IgD-negative memory B cell (primary cell): ENCODE data around the gene SYTL4. TPM values are rescaled to one million over a fixed set of nuclear protein-coding genes. Genes with fewer than 3 reads are reported as not detected.
A peak's percentile ranks its signal among the peaks of the same experiment; 100 is the strongest.
"Not testable (repeated sequence)": the region's sequence is repeated elsewhere in the genome, so short reads cannot be mapped to it uniquely, and the experiment has no call there.

Source experiments
- H3K27ac Mint-ChIP-seq, 3 donors: one replicate each; pipeline ENCODE4 v1.8.0; 2020 to 2022; ENCODE audit warnings: mild to moderate bottlenecking in 3 of 3, mixed read lengths in 3 of 3, moderate library complexity in 1 of 3
- H3K27me3 Mint-ChIP-seq: one replicate; pipeline ENCODE4 v1.8.0; 2021; ENCODE audit warnings: mixed read lengths
- H3K36me3 Mint-ChIP-seq: one replicate; pipeline ENCODE4 v1.8.0; 2020; ENCODE audit warnings: mild to moderate bottlenecking, mixed read lengths
- H3K4me1 Mint-ChIP-seq, 3 donors: one replicate each; pipeline ENCODE4 v1.8.0; 2020 to 2022; ENCODE audit warnings: mixed read lengths in 3 of 3, mild to moderate bottlenecking in 1 of 3
- H3K4me3 Mint-ChIP-seq, 4 donors: one replicate each; pipeline ENCODE4 v1.8.0; 2020 to 2022; ENCODE audit warnings: mild to moderate bottlenecking in 4 of 4, mixed read lengths in 4 of 4, moderate library complexity in 3 of 4
- H3K9me3 Mint-ChIP-seq, 3 donors: one replicate each; pipeline ENCODE4 v1.8.0; 2020 to 2021; ENCODE audit warnings: mixed read lengths in 3 of 3, mild to moderate bottlenecking in 1 of 3
- polyA plus RNA-seq: library from polyadenylated mRNA; unstranded; fragments of 300-500 nt; fragmentation: Illumina TruSeq; gene quantifications from one replicate; pipeline ENCODE4 v1.2.3, GENCODE V29; 2021

The SYTL4 gene
- polyA plus RNA-seq: 0.11 TPM

- Mint-ChIP-seq H3K4me3 (peak within 1 kb of the TSS in 3 of 4 donors; percentile 31 to 78 (median 38)), H3K27ac (no peak within 1 kb of the TSS), H3K36me3 (no peaks in the 10 kb centered on the region), H3K27me3 (peaks cover 24% of the 10 kb centered on the region), H3K9me3 (peaks cover 0 to 2% (median 1%) of the 10 kb centered on the region in 3 donors), H3K4me1 (no peaks in the 10 kb centered on the region)
Observed at GRCh38 chrX:100731441-100732281, at the start of gene SYTL4. Gene SYTL4, minus strand, starts transcription at chrX:100732121. Its CDS starts 30,084 bp downstream, at chrX:100702037.

GRCh38 chrX:100769439-100769838 lies 37.5 kb upstream of the SYTL4 start:
- H3K27ac Mint-ChIP-seq, H3K4me3 Mint-ChIP-seq, H3K27me3 Mint-ChIP-seq, H3K9me3 Mint-ChIP-seq, H3K4me1 Mint-ChIP-seq, H3K36me3 Mint-ChIP-seq: not testable (repeated sequence)

- H3K36me3 Mint-ChIP-seq: no peaks in the 10 kb centered on the region
- H3K9me3 Mint-ChIP-seq: no peaks in the 10 kb centered on the region
- H3K4me1 Mint-ChIP-seq: no peaks in the 10 kb centered on the region
- H3K27ac Mint-ChIP-seq: no peak overlapping the region
- H3K4me3 Mint-ChIP-seq: no peak overlapping the region
- peaks cover 1% of the 10 kb centered on the region for H3K27me3 Mint-ChIP-seq
Observed at GRCh38 chrX:100768679-100769338, 36.9 kb upstream of the SYTL4 start.

- Mint-ChIP-seq H3K4me1 (no peaks in the 10 kb centered on the region), H3K4me3 (no peak overlapping the region)
Observed at GRCh38 chrX:100750883-100751282, 19.0 kb upstream of the SYTL4 start.

GRCh38 chrX:100748108-100748507 lies 16.2 kb upstream of the SYTL4 start:
- Mint-ChIP-seq H3K9me3 (no peaks in the 10 kb centered on the region), H3K4me1 (no peaks in the 10 kb centered on the region), H3K27me3 (peaks cover 8% of the 10 kb centered on the region), H3K27ac (no peak overlapping the region), H3K36me3 (no peaks in the 10 kb centered on the region), H3K4me3 (no peak overlapping the region)

More at GRCh38 chrX:100750883-100751282, 19.0 kb upstream of the SYTL4 start:
- peaks cover 10% of the 10 kb centered on the region for H3K27me3 Mint-ChIP-seq
- H3K9me3 Mint-ChIP-seq: no peaks in the 10 kb centered on the region
- no peak overlapping the region for H3K27ac Mint-ChIP-seq
- H3K36me3 Mint-ChIP-seq: no peaks in the 10 kb centered on the region

- no peaks in the 10 kb centered on the region for H3K9me3 Mint-ChIP-seq
- no peaks in the 10 kb centered on the region for H3K36me3 Mint-ChIP-seq
- peaks cover 8% of the 10 kb centered on the region for H3K27me3 Mint-ChIP-seq
- no peak overlapping the region for H3K27ac Mint-ChIP-seq
- no peak overlapping the region for H3K4me3 Mint-ChIP-seq
- H3K4me1 Mint-ChIP-seq: no peaks in the 10 kb centered on the region
Observed at GRCh38 chrX:100747703-100748102, 15.8 kb upstream of the SYTL4 start.

GRCh38 chrX:100747090-100747489 lies 15.2 kb upstream of the SYTL4 start:
- H3K36me3 Mint-ChIP-seq: no peaks in the 10 kb centered on the region
- no peaks in the 10 kb centered on the region for H3K4me1 Mint-ChIP-seq
- no peak overlapping the region for H3K4me3 Mint-ChIP-seq

GRCh38 chrX:100745806-100746537 lies 14.1 kb upstream of the SYTL4 start:
- Mint-ChIP-seq H3K4me1 (no peaks in the 10 kb centered on the region), H3K9me3 (no peaks in the 10 kb centered on the region), H3K36me3 (no peaks in the 10 kb centered on the region), H3K27ac (no peak overlapping the region), H3K27me3 (peaks cover 3% of the 10 kb centered on the region), H3K4me3 (no peak overlapping the region)

More at GRCh38 chrX:100747090-100747489, 15.2 kb upstream of the SYTL4 start:
- no peaks in the 10 kb centered on the region for H3K9me3 Mint-ChIP-seq
- H3K27me3 Mint-ChIP-seq: peaks cover 7% of the 10 kb centered on the region
- no peak overlapping the region for H3K27ac Mint-ChIP-seq

GRCh38 chrX:100745205-100745604 lies 13.3 kb upstream of the SYTL4 start:
- H3K9me3 Mint-ChIP-seq: no peaks in the 10 kb centered on the region
- H3K36me3 Mint-ChIP-seq: no peaks in the 10 kb centered on the region
- no peaks in the 10 kb centered on the region for H3K4me1 Mint-ChIP-seq
- H3K4me3 Mint-ChIP-seq: no peak overlapping the region
- no peaks in the 10 kb centered on the region for H3K27me3 Mint-ChIP-seq
- H3K27ac Mint-ChIP-seq: no peak overlapping the region

GRCh38 chrX:100743009-100743607 lies 11.2 kb upstream of the SYTL4 start:
- Mint-ChIP-seq H3K27me3 (peaks cover 2% of the 10 kb centered on the region), H3K36me3 (no peaks in the 10 kb centered on the region), H3K4me3 (no peak overlapping the region), H3K9me3 (no peaks in the 10 kb centered on the region), H3K27ac (no peak overlapping the region), H3K4me1 (no peaks in the 10 kb centered on the region)

GRCh38 chrX:100724006-100724405 lies 7.9 kb downstream of the SYTL4 start:
- H3K36me3 Mint-ChIP-seq, H3K4me3 Mint-ChIP-seq: not testable (repeated sequence)

GRCh38 chrX:100721328-100721727 lies 10.6 kb downstream of the SYTL4 start:
- Mint-ChIP-seq H3K9me3 (peaks cover 0 to 7% (median 0%) of the 10 kb centered on the region in 3 donors), H3K27ac (no peak overlapping the region), H3K4me1 (no peaks in the 10 kb centered on the region), H3K27me3 (peaks cover 9% of the 10 kb centered on the region), H3K36me3 (no peaks in the 10 kb centered on the region), H3K4me3 (no peak overlapping the region)

More at GRCh38 chrX:100724006-100724405, 7.9 kb downstream of the SYTL4 start:
- not testable (repeated sequence) for H3K27ac Mint-ChIP-seq, H3K9me3 Mint-ChIP-seq, H3K4me1 Mint-ChIP-seq
- peaks cover 13% of the 10 kb centered on the region for H3K27me3 Mint-ChIP-seq

GRCh38 chrX:100720301-100720700 lies 11.6 kb downstream of the SYTL4 start:
- Mint-ChIP-seq H3K4me1 (no peaks in the 10 kb centered on the region), H3K36me3 (no peaks in the 10 kb centered on the region), H3K27me3 (peaks cover 6% of the 10 kb centered on the region), H3K4me3 (no peak overlapping the region), H3K27ac (no peak overlapping the region), H3K9me3 (peaks cover 0 to 7% (median 0%) of the 10 kb centered on the region in 3 donors)

- Mint-ChIP-seq H3K4me1 (no peaks in the 10 kb centered on the region), H3K9me3 (peaks cover 0 to 5% (median 0%) of the 10 kb centered on the region in 3 donors), H3K4me3 (no peak overlapping the region)
Observed at GRCh38 chrX:100719139-100719538, 12.8 kb downstream of the SYTL4 start.

GRCh38 chrX:100717363-100717762 lies 14.6 kb downstream of the SYTL4 start:
- Mint-ChIP-seq H3K4me3 (no peak overlapping the region), H3K36me3 (no peaks in the 10 kb centered on the region), H3K27ac (no peak overlapping the region), H3K27me3 (peaks cover 2% of the 10 kb centered on the region), H3K9me3 (peaks cover 0 to 1% (median 0%) of the 10 kb centered on the region in 3 donors), H3K4me1 (no peaks in the 10 kb centered on the region)

More at GRCh38 chrX:100719139-100719538, 12.8 kb downstream of the SYTL4 start:
- Mint-ChIP-seq H3K27ac (no peak overlapping the region), H3K36me3 (no peaks in the 10 kb centered on the region), H3K27me3 (peaks cover 2% of the 10 kb centered on the region)
